ENCODE data around the gene MAPK8IP3.
A peak's percentile ranks its signal among the peaks of the same experiment; 100 is the strongest.

MAPK8IP3 gene

DNA sequence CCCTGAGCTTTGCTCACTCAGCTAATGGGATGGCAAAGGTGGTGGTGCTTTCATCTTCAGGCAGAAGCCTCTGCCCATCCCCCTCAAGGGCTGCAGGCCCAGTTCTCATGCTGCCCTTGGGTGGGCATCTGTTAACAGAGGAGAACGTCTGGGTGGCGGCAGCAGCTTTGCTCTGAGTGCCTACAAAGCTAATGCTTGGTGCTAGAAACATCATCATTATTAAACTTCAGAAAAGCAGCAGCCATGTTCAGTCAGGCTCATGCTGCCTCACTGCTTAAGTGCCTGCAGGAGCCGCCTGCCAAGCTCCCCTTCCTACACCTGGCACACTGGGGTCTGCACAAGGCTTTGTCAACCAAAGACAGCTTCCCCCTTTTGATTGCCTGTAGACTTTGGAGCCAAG, 5.7 kb upstream of the MAPK8IP3 start:
- TF ChIP-seq, protein P1, sequence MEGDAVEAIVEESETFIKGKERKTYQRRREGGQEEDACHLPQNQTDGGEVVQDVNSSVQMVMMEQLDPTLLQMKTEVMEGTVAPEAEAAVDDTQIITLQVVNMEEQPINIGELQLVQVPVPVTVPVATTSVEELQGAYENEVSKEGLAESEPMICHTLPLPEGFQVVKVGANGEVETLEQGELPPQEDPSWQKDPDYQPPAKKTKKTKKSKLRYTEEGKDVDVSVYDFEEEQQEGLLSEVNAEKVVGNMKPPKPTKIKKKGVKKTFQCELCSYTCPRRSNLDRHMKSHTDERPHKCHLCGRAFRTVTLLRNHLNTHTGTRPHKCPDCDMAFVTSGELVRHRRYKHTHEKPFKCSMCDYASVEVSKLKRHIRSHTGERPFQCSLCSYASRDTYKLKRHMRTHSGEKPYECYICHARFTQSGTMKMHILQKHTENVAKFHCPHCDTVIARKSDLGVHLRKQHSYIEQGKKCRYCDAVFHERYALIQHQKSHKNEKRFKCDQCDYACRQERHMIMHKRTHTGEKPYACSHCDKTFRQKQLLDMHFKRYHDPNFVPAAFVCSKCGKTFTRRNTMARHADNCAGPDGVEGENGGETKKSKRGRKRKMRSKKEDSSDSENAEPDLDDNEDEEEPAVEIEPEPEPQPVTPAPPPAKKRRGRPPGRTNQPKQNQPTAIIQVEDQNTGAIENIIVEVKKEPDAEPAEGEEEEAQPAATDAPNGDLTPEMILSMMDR (IDR thresholded peaks at IDR 0.05; ENCODE audit: low read depth, low read length), result no peak
- H3K4me3 ChIP-seq (replicated peaks in 1 of 2; ENCODE audit: low read depth in 2 of 2, low read length in 2 of 2), result no peak overlapping the region

DNA sequence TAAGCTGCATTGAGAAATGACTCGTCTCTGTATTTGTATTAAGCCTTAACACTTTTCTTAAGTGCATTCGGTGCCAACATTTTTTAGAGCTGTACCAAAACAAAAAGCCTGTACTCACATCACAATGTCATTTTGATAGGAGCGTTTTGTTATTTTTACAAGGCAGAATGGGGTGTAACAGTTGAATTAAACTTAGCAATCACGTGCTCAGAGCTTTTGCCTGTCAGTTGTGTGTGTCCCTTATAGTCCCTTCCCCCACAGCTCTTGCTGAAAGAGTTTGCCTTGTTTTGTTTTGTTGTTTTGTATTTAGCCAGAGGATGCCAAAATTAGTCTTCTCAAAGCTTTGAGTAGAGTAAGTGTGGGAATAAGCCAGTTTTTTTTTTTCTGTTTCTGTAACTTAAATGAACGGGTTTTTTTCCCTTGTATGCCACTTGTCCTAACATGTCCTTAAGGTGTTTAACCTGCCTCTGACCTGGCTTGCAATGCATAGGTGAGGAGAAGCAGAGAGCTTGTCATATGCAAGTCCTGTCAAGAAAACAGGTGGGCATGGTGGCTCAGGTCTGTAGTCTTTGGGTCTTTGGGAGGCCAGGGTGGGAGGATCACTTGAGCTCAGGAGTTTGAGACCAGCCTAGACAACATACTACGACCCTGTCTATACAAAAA, 4.6 kb upstream of the MAPK8IP3 start:
- no peak overlapping the region for H3K4me3 ChIP-seq (replicated peaks in 1 of 2; ENCODE audit: low read depth in 2 of 2, low read length in 2 of 2)
- TF ChIP-seq, protein P1 (IDR thresholded peaks at IDR 0.05; ENCODE audit: low read depth, low read length), result no peak
- DNase-seq (ENCODE audit: low read depth in 2 of 2), result no peak

More for the DNA sequence above, 5.7 kb upstream of the MAPK8IP3 start:
- no peak for DNase-seq (ENCODE audit: low read depth in 2 of 2)

DNA sequence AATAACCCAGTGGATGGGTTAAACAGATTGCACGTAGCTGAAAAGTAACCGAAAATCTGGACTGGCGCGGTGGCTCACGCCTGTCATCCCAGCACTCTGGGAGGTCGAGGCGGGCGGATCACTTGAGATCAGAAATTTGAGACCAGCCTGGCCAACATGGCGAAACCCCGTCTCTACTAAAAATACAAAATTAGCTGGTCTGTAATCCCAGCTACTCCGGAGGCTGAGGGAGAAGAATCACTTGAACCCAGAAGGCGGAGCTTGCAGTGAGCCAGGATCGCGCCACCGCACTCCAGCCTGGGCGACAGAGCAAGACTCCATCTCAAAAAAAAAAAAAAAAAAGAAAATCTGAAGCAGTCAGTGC, 689 bp upstream of the MAPK8IP3 start:
- peak; percentile 35 to 55 for DNase-seq (ENCODE audit: low read depth in 2 of 2)
- H3K4me3 ChIP-seq (replicated peaks in 1 of 2; ENCODE audit: low read depth in 2 of 2, low read length in 2 of 2), result peak overlapping the region; percentile 79 to 85

DNA sequence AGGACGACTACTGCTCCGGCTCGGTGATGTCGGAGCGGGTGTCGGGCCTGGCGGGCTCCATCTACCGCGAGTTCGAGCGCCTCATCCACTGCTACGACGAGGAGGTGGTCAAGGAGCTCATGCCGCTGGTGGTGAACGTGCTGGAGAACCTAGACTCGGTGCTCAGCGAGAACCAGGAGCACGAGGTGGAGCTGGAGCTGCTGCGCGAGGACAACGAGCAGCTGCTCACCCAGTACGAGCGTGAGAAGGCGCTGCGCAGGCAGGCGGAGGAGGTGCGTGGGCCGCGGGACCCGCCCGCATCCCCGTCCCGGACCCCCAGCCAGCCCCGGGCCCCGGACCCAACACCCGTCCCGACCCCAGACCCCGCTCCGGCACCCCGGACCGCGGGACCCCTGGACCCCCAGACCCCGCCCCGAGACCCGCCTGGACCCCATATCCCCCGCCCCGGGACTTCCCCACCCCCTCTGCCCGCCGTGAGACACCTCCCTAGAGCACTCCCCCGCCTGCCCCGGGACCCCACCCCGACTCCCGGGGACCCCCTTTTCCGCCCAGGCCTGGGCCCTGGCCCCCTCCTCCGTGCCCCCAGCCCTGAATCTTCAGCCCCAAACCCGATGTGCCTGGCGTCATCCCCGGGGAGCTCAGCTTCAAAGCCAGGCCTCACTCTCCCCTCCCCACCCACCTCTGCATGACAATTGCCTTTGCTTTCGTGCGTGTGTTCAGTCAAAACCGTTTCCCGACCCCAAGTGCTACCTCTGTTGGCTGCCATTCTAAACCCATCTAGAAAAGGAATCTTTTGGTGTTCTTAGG, 594 bp downstream of the MAPK8IP3 start:
- peak overlapping the region; percentile 89 to 99 for H3K4me3 ChIP-seq (replicated peaks in 1 of 2; ENCODE audit: low read depth in 2 of 2, low read length in 2 of 2)
- peak; percentile 33 to 34 for DNase-seq (ENCODE audit: low read depth in 2 of 2)
- TF ChIP-seq, protein P1 (IDR thresholded peaks at IDR 0.05; ENCODE audit: low read depth, low read length), result no peak

DNA sequence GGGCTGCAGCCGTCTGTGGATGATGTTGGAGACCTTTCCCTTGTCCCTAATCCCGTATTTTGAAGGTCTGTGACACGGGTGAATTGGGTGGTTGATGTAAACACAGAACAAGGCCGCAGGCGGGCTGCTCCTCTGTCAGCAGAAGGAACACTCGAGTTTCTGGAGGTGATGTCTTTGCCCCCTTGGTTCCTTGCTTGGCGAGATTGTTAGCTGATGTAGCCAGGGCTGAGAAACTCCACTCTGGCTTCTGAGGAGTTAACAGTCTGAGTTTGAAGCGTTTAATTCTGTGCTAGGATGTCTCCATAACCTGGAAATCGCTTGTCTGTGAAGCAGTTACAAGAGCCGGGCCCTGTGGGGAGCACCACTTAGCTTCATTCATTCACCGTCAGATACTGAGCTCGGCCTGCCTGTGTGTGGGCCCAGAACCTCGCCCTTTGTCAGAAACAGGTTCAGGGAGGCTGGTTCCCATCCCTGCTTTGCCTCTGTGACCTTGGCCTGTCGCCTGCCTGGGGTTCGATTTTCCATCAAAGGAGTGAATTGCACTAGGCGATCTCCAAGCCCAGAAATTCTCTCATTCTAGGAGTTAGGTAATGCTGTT, 1.3 kb downstream of the MAPK8IP3 start:
- peak overlapping the region; percentile 89 to 99 for H3K4me3 ChIP-seq (replicated peaks in 1 of 2; ENCODE audit: low read depth in 2 of 2, low read length in 2 of 2)
- peak; percentile 42 to 53 for DNase-seq (ENCODE audit: low read depth in 2 of 2)
- TF ChIP-seq, protein P1 (IDR thresholded peaks at IDR 0.05; ENCODE audit: low read depth, low read length), result no peak

DNA sequence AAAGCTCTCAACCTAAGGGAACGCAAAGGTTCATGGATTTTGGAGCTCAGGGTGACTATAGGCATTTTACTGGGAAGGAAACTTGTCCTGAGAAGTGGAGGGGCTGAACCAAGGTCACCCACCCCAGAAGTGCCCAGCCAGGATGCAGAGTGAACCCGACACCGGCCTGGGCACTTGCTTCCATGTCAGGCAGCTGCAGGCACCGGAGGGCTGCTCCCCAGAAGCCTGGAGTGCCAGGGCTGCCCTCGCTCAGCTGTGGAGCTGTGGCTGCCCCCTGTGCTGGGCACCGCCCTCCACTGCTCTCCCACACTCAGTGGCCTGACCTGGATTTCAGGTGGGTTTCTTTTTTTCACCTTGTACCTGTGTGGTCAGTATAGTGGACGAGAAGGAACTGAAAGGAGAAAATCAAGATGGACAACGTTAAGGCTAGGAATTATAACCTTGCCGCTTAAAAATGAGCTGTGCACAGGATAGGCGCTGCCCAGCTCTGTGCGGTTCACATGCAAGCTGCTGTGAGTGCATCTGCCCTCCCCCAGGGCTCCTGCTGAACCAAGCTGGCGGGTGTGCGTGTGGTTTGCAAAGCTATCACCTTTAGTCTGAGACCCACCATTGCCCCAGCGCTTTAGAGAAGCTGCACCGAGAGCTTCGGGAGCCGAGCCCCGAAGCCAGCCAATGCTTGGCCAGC, 2.2 kb downstream of the MAPK8IP3 start:
- DNase-seq (ENCODE audit: low read depth in 2 of 2), result no peak
- TF ChIP-seq, protein P1 (IDR thresholded peaks at IDR 0.05; ENCODE audit: low read depth, low read length), result no peak
- peak overlapping the region in 1 of 2 donors; percentile 99 for H3K4me3 ChIP-seq (replicated peaks in 1 of 2; ENCODE audit: low read depth in 2 of 2, low read length in 2 of 2)
